GM23248 (cell line): ENCODE results near the gene JPH2.

Source experiments
- EZH2 ChIP-seq: fragments of 200-600 bp; sonication (generic); IDR thresholded peaks from 2 replicates; pipeline ENCODE4 v1.6.1; 2018; ENCODE audit warnings: antibody characterized with exemption, mild to moderate bottlenecking; ENCODE audit not compliant: insufficient read depth, poor library complexity, severe bottlenecking
- EZH2phosphoT487 ChIP-seq: fragments of 200-600 bp; sonication (generic); IDR thresholded peaks from 2 replicates; pipeline ENCODE4 v1.6.1; 2018; ENCODE audit warnings: antibody characterized with exemption, moderate library complexity, mild to moderate bottlenecking, low read depth; ENCODE audit not compliant: insufficient read depth

GRCh38 chr20:44125332-44126127 lies 61.5 kb downstream of the JPH2 start:
- TF ChIP-seq EZH2phosphoT487, result no peak
- TF ChIP-seq EZH2, result no peak
